Right lobe of liver (tissue), 4 donors: Measurements from ENCODE around the gene CDC42BPA.

Source experiments
- POLR2A ChIP-seq: fragments of 450-650 bp; IDR thresholded peaks from one replicate; pipeline ENCODE4 v1.6.1; 2017; ENCODE audit warnings: antibody characterized with exemption, mild to moderate bottlenecking
- TF ChIP-seq, protein P1 (sequence below), 4 donors: fragments of 200-600 bp in 3 of 4; fragments of 450-650 bp in 1 of 4; IDR thresholded peaks; one replicate each; pipeline versions ENCODE4 v1.5.1 to v1.8.0; 2016 to 2022; ENCODE audit warnings: antibody characterized with exemption in 4 of 4, mild to moderate bottlenecking in 2 of 4
- donor health status: DM: no; HTN: no; CAD: no.
- donor health status: DM: no; HTN: no; CAD: no.
- donor health status: DM: no; HTN: yes; CAD: no.

DNA sequence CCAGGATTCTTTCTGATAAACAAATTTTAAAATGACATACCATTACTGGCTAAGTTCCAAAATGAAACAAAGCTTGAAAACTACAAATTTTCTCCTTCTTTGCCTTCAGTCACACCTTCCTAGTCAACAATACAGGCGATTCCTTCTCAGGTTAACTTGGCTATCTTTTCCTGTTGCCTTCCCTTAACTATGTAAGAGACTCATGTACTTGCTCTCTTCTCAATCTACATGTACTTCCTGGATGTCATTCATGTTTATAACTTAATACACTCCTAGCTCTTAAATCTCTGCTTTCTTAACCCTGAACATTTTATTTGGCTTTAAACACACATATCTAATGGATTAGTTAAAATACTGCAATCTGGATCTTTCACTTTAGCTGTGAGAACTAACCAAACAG lies 281.2 kb downstream of the CDC42BPA start:
- TF ChIP-seq, protein P1, sequence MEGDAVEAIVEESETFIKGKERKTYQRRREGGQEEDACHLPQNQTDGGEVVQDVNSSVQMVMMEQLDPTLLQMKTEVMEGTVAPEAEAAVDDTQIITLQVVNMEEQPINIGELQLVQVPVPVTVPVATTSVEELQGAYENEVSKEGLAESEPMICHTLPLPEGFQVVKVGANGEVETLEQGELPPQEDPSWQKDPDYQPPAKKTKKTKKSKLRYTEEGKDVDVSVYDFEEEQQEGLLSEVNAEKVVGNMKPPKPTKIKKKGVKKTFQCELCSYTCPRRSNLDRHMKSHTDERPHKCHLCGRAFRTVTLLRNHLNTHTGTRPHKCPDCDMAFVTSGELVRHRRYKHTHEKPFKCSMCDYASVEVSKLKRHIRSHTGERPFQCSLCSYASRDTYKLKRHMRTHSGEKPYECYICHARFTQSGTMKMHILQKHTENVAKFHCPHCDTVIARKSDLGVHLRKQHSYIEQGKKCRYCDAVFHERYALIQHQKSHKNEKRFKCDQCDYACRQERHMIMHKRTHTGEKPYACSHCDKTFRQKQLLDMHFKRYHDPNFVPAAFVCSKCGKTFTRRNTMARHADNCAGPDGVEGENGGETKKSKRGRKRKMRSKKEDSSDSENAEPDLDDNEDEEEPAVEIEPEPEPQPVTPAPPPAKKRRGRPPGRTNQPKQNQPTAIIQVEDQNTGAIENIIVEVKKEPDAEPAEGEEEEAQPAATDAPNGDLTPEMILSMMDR (IDR thresholded peaks at IDR 0.05) = no peak
- TF ChIP-seq POLR2A = no peak
